ENCODE results near the gene CEP95. TPM values are rescaled to one million over a fixed set of nuclear protein-coding genes. Genes with fewer than 3 reads are reported as not detected.
"Not testable (repeated sequence)": the region's sequence is repeated elsewhere in the genome, so short reads cannot be mapped to it uniquely, and the experiment has no call there.

The CEP95 gene
- total RNA-seq, 1 donor from 2014 or later = 42.3 TPM

- Histone ChIP-seq H3K9ac (ENCODE audit: low read depth in 1 of 3, low read length in 3 of 3) (no peak overlapping the region), H3K4me1 (ENCODE audit: control insufficient read depth in 3 of 3, insufficient read depth in 3 of 3, low read length in 3 of 3) (no peaks in the 10 kb centered on the region), H3K9me3 (ENCODE audit: control insufficient read depth in 3 of 3, low read length in 3 of 3) (no peaks in the 10 kb centered on the region), H3K36me3 (ENCODE audit: control insufficient read depth in 3 of 3, insufficient read depth in 3 of 3, low read length in 3 of 3) (peaks cover 0 to 22% (median 12%) of the 10 kb centered on the region in 3 donors), H3K4me3 (ENCODE audit: low read length in 3 of 3) (no peak overlapping the region), H3K27me3 (ENCODE audit: control insufficient read depth in 3 of 3, insufficient read depth in 3 of 3, low read length in 3 of 3) (no peaks in the 10 kb centered on the region), H3K27ac (ENCODE audit: low read depth, low read length) (no peak overlapping the region)
Observed at GRCh38 chr17:64575431-64575830, 68.7 kb downstream of the CEP95 start.

GRCh38 chr17:64577025-64577424, 70.2 kb downstream of the CEP95 start:
- peaks cover 0 to 24% (median 19%) of the 10 kb centered on the region in 3 donors for H3K36me3 ChIP-seq (ENCODE audit: control insufficient read depth in 3 of 3, insufficient read depth in 3 of 3, low read length in 3 of 3)
- H3K9me3 ChIP-seq (ENCODE audit: control insufficient read depth in 3 of 3, low read length in 3 of 3); H3K27me3 ChIP-seq (ENCODE audit: control insufficient read depth in 3 of 3, insufficient read depth in 3 of 3, low read length in 3 of 3); H3K4me3 ChIP-seq (ENCODE audit: low read length in 3 of 3); H3K9ac ChIP-seq (ENCODE audit: low read depth in 1 of 3, low read length in 3 of 3); H3K27ac ChIP-seq (ENCODE audit: low read depth, low read length); H3K4me1 ChIP-seq (ENCODE audit: control insufficient read depth in 3 of 3, insufficient read depth in 3 of 3, low read length in 3 of 3): not testable (repeated sequence)

- Histone ChIP-seq H3K9ac (ENCODE audit: low read depth in 1 of 3, low read length in 3 of 3) (no peak overlapping the region), H3K36me3 (ENCODE audit: control insufficient read depth in 3 of 3, insufficient read depth in 3 of 3, low read length in 3 of 3) (peaks cover 0 to 34% (median 19%) of the 10 kb centered on the region in 3 donors), H3K4me1 (ENCODE audit: control insufficient read depth in 3 of 3, insufficient read depth in 3 of 3, low read length in 3 of 3) (no peaks in the 10 kb centered on the region), H3K27me3 (ENCODE audit: control insufficient read depth in 3 of 3, insufficient read depth in 3 of 3, low read length in 3 of 3) (no peaks in the 10 kb centered on the region), H3K4me3 (ENCODE audit: low read length in 3 of 3) (no peak overlapping the region), H3K9me3 (ENCODE audit: control insufficient read depth in 3 of 3, low read length in 3 of 3) (no peaks in the 10 kb centered on the region), H3K27ac (ENCODE audit: low read depth, low read length) (no peak overlapping the region)
Observed at GRCh38 chr17:64579917-64580316, 73.1 kb downstream of the CEP95 start.

GRCh38 chr17:64580384-64581315, 73.9 kb downstream of the CEP95 start:
- Histone ChIP-seq H3K4me1 (ENCODE audit: control insufficient read depth in 3 of 3, insufficient read depth in 3 of 3, low read length in 3 of 3) (no peaks in the 10 kb centered on the region), H3K27ac (ENCODE audit: low read depth, low read length) (no peak overlapping the region), H3K36me3 (ENCODE audit: control insufficient read depth in 3 of 3, insufficient read depth in 3 of 3, low read length in 3 of 3) (peaks cover 0 to 37% (median 19%) of the 10 kb centered on the region in 3 donors), H3K9me3 (ENCODE audit: control insufficient read depth in 3 of 3, low read length in 3 of 3) (no peaks in the 10 kb centered on the region), H3K9ac (ENCODE audit: low read depth in 1 of 3, low read length in 3 of 3) (no peak overlapping the region), H3K4me3 (ENCODE audit: low read length in 3 of 3) (no peak overlapping the region), H3K27me3 (ENCODE audit: control insufficient read depth in 3 of 3, insufficient read depth in 3 of 3, low read length in 3 of 3) (no peaks in the 10 kb centered on the region)

- H3K36me3 ChIP-seq (ENCODE audit: control insufficient read depth in 3 of 3, insufficient read depth in 3 of 3, low read length in 3 of 3) = peaks cover 0 to 35% (median 18%) of the 10 kb centered on the region in 3 donors
- no peak overlapping the region for H3K27ac ChIP-seq (ENCODE audit: low read depth, low read length)
- no peak overlapping the region for H3K4me3 ChIP-seq (ENCODE audit: low read length in 3 of 3)
- no peak overlapping the region for H3K9ac ChIP-seq (ENCODE audit: low read depth in 1 of 3, low read length in 3 of 3)
- no peaks in the 10 kb centered on the region for H3K27me3 ChIP-seq (ENCODE audit: control insufficient read depth in 3 of 3, insufficient read depth in 3 of 3, low read length in 3 of 3)
- no peaks in the 10 kb centered on the region for H3K4me1 ChIP-seq (ENCODE audit: control insufficient read depth in 3 of 3, insufficient read depth in 3 of 3, low read length in 3 of 3)
- H3K9me3 ChIP-seq (ENCODE audit: control insufficient read depth in 3 of 3, low read length in 3 of 3) = no peaks in the 10 kb centered on the region
Observed at GRCh38 chr17:64583038-64583437, 76.3 kb downstream of the CEP95 start.

- Histone ChIP-seq H3K4me3 (ENCODE audit: low read length in 3 of 3) (no peak overlapping the region), H3K4me1 (ENCODE audit: control insufficient read depth in 3 of 3, insufficient read depth in 3 of 3, low read length in 3 of 3) (no peaks in the 10 kb centered on the region), H3K36me3 (ENCODE audit: control insufficient read depth in 3 of 3, insufficient read depth in 3 of 3, low read length in 3 of 3) (peaks cover 0 to 32% (median 11%) of the 10 kb centered on the region in 3 donors), H3K27ac (ENCODE audit: low read depth, low read length) (no peak overlapping the region), H3K9ac (ENCODE audit: low read depth in 1 of 3, low read length in 3 of 3) (no peak overlapping the region), H3K27me3 (ENCODE audit: control insufficient read depth in 3 of 3, insufficient read depth in 3 of 3, low read length in 3 of 3) (no peaks in the 10 kb centered on the region), H3K9me3 (ENCODE audit: control insufficient read depth in 3 of 3, low read length in 3 of 3) (no peaks in the 10 kb centered on the region)
Observed at GRCh38 chr17:64585146-64585545, 78.4 kb downstream of the CEP95 start.

Small RNA genes within 50 kb of the gene (small RNA-seq; reads per million reads assigned to genes)
- gene AC009994.1 = not detected
- not detected for gene ATP5MFP4

Other genes with a start within 250 kb of the CEP95 start
- 20.4 TPM for gene TEX2, start 243.7 kb upstream of the CEP95 start, total RNA-seq
- gene PECAM1, start 116.1 kb upstream of the CEP95 start, total RNA-seq = 57.9 TPM
- gene MILR1, start 57.9 kb upstream of the CEP95 start, total RNA-seq = 10.4 TPM
- 13.0 TPM for gene POLG2, start 9.9 kb upstream of the CEP95 start, total RNA-seq
- gene DDX5, start 688 bp upstream of the CEP95 start, total RNA-seq = 259 TPM
- gene SMURF2, start 155.3 kb downstream of the CEP95 start, total RNA-seq = 32.4 TPM